NCI-H526 treated with DMSO at 0.1 percent for 48 hours (cell line): Measurements from ENCODE around the gene SACM1L.

Experiments used
- DNase-seq: peaks from one replicate; lab custom pipeline; 2025; lab: John Stamatoyannopoulos, UW

Gene SACM1L

DNA sequence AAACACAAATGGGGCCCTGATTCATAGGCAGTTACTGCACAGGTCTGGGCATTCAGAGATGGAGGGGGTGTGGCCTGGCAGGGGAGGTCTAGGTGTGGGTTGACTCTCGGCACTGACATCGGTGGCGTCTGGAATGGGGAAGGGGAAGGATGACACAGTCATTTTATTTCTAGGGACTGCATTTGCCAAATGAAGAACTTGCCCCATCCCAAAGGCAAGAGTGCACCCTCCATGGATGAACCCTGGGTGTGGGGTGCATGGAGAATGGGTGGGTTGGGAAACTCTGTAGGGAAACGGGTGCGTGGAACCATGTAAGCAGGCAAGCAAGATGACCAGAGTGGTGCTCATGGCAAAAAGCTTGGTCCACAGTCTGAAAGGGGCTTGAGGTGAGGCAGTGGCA lies 82.6 kb downstream of the SACM1L start:
- no peak for DNase-seq

DNA sequence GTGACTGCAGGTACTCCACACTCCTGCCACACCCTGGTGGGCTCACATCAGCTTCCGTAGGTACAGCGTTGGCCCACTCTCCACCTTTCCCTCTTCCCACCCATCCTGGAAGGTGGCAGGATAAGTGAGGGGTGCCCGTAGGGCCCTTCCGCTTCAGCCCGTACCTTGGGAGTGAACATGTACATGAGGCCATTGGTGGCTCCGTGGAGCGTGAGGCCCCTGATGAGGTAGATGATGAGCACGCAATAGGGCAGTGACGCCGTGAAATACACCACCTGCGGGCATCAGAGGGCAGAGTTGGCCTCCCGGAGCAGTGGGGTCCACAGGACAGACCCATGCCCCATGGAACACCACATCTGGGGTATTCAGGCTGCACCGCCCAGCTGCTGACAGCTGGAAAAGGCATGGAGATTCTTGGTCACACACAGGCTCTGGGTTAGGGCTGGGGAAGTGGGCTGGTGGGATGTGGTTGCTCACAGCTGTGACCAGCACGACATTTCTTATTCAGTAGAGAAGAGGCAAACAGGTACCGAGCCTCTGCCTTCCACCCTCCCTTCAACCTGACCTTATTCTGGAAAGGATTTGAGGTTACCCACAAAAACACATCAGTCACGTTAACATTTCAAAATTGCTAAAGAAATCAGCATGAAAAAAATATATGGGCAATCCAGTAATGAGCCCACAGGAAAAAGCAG lies 83.3 kb downstream of the SACM1L start:
- no peak for DNase-seq

DNA sequence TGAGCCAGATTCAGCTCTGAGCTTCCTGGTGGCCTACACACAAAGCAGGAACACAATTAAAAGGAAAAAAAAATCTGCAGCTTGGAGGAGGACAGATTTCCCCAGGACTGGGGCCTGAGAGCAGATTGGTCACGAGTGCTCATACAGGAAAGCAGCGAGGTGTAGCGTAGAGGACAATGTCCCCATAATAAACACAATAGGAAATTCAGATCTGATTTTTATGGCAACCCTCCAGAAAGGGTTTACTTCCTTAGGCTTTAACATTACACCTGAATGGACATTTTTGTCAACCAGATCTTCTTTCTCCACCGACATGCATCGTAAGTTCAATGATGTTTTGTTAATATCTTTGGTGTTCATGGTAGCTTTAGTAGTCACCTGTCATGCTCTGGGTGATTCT lies 83.9 kb downstream of the SACM1L start:
- no peak for DNase-seq

DNA sequence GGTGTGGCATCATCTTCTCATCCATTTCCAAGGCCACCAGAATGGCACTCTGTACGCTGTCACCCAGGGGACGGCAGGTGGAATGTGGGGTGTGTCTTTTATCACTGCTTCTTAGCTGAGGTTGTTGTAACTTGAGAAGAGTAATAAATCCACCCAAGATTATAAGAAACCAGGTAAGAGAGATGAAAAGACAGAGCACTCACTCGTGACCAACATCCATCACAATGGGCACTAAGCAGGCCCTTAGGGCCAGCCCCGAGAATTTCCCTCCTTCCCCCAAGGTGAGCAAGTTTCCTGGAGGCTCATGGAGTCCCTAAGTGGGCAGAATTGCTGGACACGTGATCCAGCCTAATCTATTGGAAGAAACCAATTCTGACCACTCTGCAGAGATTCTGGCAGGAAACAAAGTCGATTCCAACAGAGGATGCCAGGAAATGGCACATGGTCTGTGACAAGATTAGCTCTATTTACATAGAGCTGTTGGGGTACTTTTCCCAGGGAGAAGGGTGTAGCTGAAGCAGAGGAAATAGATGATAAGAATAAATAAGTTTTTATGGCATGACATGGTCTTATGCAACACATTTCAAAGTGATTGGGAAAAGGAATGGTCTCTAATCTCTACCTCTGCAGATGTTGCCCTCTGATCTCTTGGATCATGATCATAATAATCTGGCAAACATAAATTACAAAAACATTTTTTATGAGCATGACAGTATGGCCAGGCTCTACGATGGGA lies 84.7 kb downstream of the SACM1L start:
- no peak for DNase-seq

DNA sequence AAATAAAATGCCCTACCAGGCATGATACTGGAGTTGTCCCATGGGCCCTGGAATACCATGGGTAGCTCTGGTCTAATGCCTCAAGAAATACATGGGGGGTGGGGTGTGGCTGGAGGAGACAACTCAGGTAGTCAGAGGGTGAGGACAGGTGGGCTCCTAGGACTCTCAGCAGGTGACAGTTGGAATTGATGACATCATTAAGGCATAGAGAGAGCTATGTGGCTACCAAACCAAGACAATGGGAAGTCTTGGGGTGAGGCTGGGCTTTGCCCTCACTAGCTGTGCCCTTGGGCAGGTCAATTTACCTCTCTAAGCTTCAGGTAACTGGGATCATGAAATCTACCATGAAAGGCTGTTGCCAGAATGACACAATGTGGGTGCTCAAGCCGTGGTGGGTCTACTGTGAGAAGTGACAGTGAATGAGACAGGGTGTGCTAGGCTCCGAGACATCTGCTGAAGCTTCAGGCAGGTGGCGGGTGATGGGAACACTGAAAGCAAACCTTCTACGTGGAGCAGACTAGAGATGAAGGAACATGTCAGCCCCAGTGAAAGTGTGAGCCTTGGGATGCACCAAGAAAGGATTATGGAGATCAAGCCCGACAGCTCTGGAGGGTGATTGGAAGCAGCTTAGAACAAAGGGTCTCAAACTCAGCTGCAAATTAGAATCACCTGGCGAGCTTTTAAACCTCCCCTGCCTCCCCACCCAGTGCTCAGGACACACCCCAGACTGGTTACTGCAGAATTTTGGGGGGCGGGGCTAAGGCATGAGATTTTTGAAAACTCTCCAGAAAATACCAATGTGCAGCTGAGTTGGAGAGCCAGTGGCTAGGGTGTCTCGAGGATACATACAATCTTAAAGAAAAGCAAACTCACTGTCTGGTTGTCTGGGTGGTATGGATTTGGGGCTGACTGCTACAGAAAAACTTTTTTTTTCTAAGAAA lies 85.7 kb downstream of the SACM1L start:
- no peak for DNase-seq

DNA sequence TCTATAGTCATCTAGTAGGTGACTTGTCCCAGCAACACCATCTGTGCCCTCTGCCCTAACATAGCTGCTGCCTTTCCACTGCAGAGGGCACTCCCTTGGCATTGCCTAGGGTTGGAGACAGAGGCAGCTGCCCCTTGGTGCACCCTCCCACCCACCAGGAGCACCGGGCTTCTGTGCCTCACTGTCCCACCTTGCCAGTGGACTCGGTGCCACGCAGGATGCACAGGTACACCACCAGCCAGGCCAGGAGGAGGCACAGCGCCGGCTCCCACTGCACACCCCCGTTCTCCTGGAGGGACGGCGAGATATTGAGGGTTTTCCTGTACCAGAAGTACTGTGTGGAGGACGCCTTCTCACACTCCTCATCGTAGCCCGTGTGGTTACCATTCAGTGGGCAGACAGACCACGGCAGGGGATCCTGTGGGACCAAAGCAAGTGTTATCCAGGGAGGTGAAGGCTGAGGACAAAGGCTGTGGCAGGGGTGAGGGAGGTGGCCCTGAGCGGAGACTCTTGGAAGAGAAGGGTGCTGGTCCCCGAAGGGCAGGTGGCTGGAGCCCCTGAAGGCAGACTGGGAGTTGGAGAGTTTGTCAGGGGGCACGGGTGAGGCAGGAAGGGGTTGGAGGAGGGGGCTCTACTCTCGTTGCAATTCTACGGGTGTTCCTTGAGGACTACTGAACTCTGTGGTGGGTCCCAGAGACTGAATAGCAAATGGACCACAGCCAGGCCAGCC lies 86.5 kb downstream of the SACM1L start:
- no peak for DNase-seq

DNA sequence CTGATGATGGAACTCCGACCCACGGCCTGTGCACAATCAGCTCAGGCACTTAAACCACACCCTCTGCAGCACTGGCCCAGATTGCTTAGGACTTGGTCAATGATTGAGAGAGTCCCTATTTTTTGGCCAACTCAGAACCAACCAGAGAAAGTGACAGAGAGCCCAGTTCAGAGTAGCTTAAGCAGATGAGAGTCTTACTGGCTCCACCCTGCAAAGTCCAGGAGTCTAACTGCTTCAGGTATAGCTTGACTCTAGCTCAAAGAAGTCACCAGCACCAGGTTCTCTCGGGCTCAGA lies 87.1 kb downstream of the SACM1L start:
- no peak for DNase-seq

DNA sequence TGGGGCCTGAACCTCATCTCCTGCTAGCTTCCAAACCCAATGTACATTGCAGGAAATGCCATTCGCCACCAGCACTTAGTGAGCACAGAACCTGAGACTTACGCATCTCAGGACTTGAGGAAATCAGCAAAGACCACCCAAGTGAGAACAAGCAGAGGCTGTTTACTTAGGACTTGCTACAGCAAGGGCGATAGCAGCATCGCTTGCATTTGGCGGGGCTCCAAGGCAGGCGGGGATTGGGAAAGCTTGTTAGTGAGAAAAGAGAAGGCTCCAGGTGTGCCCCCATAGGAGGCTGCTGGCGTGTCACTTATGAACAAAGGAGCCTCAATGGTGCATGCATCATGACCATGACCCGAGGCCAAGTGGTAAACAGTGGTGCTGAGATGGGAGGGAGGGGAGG lies 87.4 kb downstream of the SACM1L start:
- no peak for DNase-seq

DNA sequence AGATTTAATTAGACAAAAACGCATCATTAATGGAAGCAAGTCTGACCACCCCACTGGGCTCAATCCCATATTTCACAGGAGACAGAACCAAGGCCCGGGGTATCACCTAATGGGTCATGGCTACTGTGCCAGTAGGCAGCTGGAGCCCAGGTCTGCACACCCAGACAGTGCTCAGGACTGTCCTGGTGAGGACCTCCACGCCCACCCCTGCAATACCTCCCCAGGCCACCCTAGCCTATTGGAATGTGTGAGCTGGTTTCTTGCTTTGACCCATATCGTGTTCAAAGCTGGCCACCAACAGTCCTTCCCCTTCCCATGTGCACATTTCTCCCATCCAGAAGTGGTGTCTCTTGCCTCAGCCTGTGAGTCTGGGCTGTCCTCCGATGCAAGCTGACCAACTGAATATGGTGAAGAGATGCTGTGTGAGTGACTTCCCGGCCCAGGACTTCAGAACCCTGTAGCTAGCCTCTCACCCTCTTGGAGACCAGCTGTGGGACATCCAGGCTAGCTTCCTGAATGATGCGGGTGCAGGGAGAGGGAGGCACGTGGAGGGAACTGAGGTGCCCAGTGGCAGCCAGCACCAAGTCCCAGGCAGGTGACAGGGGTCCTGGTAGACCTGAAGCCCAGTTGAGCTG lies 88.0 kb downstream of the SACM1L start:
- no peak for DNase-seq

DNA sequence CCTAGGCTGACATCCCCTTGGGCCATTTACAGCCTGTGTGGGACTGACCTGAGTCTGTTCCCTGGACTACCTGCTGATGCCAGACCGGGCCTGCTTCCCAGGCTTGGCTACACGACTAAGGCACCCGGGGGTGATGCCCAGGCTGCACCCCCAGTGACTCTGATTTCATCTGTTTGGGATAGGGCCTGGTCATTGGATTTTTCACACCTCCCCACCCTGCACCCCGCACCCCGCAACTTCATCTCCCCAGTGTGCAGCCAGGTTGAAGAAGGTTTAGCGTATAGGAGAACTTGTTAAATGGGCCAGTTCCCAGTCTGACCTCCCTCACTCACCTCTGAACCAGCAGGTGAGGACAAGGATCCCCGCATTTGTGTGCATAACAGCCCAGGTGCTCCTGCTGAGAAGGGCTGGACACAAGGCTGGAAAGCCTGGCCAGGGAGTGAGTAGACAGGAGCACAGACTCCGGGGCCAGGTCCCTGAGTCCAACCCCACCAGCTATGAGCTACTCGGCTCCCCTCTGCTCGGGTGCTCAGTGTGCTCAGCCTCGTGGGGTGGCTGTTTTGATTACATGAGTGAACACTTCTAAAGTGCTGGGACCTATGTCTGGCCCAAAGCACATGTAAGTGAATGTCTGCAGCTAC lies 88.7 kb downstream of the SACM1L start:
- no peak for DNase-seq

DNA sequence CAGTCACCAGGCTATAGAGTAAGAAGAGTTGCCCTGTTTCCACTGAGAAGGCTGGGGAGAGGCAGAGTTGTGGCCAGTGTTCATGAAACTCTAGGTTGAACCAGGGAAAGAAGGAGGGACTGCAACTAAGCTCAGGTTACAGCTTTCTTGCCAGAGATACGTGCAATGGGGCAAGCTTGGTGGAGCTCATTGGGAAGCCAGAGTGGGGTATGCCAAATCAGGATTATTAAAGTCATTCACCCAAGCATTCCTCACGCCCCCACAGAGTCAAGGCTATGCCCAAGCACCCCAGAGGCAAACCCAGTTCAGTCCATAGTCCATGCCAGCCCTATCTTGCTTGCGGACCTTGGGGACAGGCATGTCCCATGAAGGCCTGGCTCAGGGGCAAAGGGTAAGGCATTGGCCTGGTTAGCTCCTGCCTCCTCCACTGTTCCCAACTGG lies 89.6 kb downstream of the SACM1L start:
- DNase-seq, result no peak

DNA sequence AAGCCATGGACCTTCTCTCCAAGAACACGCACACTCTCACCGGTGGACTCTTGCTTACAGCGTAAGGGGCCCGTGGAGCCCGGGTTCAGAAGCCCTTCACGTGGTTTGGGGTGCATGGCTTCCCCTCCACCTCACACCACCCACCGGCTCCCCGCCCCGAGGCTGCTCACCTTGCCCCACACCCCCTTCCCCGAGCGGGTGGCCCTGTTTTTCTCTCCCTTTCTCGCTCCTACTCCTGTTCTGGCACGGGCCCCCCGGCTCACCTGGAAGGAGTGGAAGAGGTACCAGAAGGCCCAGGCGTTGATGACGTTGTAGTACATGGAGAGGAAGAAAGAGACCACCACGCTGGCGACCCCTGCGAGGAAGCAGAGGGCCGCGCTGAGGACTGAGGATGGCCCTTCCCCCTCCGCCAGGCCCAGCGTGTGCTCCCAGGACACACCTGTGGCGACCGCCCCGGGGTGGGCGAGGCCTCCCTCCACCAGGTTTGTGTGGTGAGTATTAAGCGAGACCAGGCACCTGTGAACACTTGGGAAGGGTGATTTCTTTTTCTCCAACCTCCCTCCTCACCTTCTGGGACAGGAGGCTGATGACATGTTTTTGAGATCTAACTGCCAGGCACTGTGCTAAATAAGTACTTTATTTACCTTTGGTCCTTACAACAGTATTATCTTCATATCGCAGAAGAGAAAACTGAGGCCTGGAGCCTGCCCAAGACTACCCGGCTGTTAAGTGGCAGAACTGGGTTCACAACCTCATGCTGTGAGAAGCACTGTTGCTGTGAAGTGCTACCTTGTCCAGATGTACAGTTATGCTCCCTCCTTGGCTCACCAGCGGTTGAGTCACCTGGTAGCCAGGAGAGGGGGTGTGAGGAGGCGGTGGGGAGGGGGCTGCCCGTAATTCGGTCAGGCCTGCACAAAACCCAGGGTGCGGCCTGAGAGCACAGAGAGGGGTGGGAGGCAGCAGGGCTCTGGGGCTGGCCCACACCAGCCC lies 90.8 kb downstream of the SACM1L start:
- DNase-seq, result no peak

DNA sequence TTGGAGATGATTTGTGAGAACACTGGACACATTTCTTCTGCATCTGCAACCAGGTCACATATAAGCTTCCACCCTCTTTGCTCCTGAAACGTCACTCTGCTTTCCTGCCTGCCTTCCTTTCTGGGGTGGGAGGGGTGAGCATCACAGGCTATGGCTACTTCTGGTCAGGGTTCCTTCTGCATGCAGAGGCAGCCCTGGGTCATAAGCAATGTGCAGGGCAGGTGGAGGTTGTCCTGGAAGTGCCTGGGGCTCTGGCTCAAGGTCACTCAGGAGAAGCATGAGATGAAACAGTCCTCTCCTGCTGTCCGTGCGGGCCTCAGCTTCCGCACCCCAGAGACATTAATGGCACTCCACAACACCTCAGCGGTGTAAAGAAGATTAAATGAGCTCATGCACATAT lies 92.1 kb downstream of the SACM1L start:
- DNase-seq, result no peak

DNA sequence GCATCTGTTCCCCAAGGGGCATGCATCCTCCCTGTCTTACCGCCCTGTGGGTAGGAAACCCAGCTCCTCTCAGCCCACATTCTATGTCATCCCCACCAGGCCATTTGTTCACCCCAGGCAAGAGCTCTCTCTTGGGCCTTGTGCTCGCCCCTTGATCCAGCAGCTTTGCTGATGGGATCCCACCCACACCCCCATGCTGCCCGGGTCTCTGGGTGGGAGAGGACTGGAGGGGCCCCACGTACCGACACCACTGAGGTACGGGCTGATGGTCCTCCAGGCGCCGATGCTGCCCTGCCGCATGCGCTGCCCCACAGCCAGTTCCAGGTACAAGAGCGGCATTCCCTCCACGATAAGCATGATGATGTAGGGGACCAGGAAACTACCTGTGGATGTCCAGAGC lies 92.6 kb downstream of the SACM1L start:
- no peak for DNase-seq

DNA sequence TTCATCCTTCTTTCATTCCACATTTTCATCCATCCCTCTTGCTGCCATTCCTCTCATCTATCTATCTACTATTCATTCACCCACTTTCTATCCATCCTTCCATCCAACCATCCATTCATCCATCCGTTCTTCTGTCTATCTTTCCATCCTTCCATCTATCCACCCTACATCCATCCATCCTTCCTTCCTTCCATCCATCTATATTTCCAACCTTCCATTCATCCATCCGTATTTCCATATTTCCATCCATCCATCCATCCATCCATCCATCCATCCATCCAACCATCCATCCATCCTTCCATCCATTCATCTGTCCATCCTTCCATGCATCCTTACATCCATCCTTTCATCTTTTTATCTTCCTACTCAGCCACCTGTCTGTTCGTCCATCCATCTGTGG lies 93.2 kb downstream of the SACM1L start:
- DNase-seq, result no peak

DNA sequence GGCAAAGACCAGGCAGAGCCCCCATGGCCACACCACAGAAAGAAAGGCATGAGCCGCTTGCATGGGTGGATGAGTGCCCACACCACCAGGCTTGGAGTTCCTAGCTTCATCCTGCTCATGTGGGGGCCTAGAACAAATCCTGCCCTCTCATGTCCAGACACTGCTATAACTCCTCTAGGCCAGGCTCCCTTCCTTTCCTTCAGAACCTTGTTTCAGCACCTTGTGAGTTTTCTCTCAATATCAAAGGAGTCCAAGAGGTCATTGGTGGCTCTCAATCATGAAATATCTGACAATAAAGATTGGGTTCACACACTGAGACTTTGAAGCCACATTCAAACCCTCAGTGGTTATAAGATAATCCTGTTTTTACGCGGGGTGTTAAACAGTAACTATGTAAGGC lies 94.5 kb downstream of the SACM1L start:
- no peak for DNase-seq

DNA sequence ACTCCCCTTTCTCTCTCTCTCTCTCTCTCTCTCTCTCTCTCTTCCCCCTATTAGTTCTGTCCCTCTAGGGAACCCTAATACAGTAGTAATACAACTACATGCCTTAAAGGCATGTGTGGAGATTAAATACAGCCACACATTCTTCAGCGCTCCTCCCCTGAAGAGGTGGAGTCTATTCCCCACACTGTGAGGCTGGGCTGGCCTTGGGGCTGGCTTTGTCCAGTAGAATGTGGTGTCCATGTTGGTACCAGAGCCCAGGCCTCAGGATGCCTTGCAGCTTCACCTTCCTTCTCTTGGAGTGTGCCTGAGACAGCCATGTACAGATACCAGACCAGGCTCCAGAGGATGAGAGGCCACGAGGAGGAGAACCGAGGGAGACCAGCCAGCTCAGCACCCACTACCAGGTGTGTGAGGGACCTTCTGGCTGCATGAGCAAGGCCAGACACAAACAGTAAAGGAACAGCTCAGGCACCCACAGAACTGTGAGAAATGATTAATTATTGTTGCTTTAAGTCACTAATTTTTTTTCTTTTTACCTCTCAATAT lies 96.5 kb downstream of the SACM1L start:
- DNase-seq, result no peak

DNA sequence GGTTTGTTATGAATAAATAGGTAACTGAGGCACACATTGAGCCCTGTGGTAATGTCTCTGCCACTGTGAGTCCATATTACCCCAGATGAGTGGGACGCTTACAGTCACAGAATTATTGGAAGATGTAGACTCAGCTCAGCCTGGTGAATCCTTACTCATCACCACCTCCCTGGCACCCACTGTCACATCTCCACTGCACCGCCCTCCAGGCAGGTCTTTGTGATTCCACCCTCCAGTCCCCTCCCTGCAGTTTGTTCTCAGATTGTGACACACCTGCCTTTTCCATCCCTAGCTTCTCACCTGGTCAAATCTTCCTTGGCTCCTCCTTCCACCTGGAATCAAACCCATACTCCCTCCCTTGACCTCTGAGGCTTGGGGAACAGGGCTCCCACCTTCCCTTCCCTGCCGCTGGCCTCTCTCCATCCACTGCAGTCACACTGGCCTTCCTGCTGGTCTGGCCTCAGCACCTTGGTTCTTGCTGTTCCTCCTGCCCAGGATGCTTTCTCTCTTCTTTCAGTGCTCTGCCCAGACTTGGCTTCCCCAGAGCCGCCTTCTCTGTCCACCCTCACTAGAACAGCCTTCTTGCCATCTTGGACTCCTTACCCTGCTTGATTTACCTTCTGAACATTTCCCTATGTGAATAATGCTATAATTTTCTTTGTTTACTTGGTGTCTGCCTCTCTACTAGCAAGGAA lies 97.8 kb downstream of the SACM1L start:
- no peak for DNase-seq

DNA sequence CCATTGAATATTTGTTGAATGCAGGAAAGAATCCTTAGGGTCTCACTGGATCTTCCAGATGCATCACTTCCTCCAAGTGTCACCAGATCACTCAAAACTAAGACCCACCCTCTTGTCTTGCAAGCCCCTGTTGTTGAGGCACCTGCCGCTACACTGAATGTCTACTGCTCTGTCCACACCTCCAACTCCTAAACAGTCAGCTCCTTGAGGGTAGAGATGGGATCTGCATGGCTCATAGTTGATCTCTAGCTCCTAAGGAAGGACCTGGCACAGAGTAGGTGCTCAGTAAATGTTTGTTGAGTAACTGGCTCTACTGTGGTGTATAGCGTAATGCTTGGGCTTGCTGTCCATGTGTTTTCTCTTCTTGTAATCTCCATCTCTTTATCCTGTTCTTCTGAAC lies 98.4 kb downstream of the SACM1L start:
- no peak for DNase-seq
